ENCODE measurements around the gene PPP3CA.

- TF ChIP-seq EZH2 (IDR thresholded peaks at IDR 0.05; ENCODE audit: low read length, missing control alignments) (no peak), CTCF (conservative IDR thresholded peaks at IDR 0.05 in 1 of 2, IDR thresholded peaks at IDR 0.05 in 1 of 2; ENCODE audit: low read depth in 1 of 2, low read length in 2 of 2) (no peak)
These were observed 362.4 kb downstream of the PPP3CA start for GRCh38 chr4:100984901-100985300.
